AG04449 (cell line): Measurements from ENCODE around the gene IL20.

ENCODE experiments used
- CTCF ChIA-PET: fragments of 350-600 bp; formaldehyde crosslinking; extraction: SDS; loops from one replicate; lab custom pipeline; 2021; ENCODE audit warnings: antibody characterized with exemption; lab: Yijun Ruan, JAX
- POLR2A ChIA-PET: fragments of 400-600, 350-600 bp; formaldehyde crosslinking; extraction: SDS; loops from one replicate; lab custom pipeline; 2020; ENCODE audit warnings: antibody characterized with exemption, inconsistent platforms; lab: Yijun Ruan, JAX
- DNase-seq: peaks from one replicate; pipeline ENCODE4 v3.0.0-alpha.2; 2010; ENCODE audit warnings: low read depth, low spot score
- H3K4me3 ChIP-seq: 2 replicates; pipeline ENCODE4 v1.5.1; 2011; ENCODE audit warnings: low read depth, mild to moderate bottlenecking, control low read depth, low read length
- CTCF ChIP-seq: IDR thresholded peaks from one replicate; pipeline ENCODE4 v1.5.1; 2011; ENCODE audit warnings: mild to moderate bottlenecking, moderate library complexity, low read length, control low read depth, inconsistent platforms; ENCODE audit not compliant: insufficient read depth; ENCODE audit errors: missing control alignments

The IL20 gene

DNA sequence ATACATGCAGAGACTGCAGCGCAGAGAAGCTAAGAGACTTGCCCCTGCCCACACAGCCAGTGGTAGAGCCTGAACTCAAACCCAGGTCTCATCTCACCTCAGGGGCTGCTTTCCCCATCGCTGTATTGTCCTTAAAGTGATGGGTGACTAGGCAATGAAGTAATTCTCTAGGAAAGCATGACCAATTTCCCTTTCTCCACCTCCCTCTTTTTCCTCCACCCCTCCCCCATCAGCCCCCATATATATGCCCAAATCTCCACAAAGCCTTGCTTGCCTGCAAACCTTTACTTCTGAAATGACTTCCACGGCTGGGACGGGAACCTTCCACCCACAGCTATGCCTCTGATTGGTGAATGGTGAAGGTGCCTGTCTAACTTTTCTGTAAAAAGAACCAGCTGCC lies 31.8 kb downstream of the IL20 start, which contains the start of gene IL24:
IL24 (plus strand) TSS at position 269 of the 400 bp plus-strand sequence. CDS start 390 bp downstream, outside the sequence.
- DNase-seq, result no peak
- no peak for TF ChIP-seq CTCF
- CTCF ChIA-PET, result interaction anchor here (0.9 to 6.4 kb wide), 6 partner anchors 9 to 38 kb away, joined by 3 to 42 read pairs (median 4); no protein-coding TSS in a partner anchor
- POLR2A ChIA-PET, result no interaction called here
- no peak within 1 kb of the TSS for H3K4me3 ChIP-seq

DNA sequence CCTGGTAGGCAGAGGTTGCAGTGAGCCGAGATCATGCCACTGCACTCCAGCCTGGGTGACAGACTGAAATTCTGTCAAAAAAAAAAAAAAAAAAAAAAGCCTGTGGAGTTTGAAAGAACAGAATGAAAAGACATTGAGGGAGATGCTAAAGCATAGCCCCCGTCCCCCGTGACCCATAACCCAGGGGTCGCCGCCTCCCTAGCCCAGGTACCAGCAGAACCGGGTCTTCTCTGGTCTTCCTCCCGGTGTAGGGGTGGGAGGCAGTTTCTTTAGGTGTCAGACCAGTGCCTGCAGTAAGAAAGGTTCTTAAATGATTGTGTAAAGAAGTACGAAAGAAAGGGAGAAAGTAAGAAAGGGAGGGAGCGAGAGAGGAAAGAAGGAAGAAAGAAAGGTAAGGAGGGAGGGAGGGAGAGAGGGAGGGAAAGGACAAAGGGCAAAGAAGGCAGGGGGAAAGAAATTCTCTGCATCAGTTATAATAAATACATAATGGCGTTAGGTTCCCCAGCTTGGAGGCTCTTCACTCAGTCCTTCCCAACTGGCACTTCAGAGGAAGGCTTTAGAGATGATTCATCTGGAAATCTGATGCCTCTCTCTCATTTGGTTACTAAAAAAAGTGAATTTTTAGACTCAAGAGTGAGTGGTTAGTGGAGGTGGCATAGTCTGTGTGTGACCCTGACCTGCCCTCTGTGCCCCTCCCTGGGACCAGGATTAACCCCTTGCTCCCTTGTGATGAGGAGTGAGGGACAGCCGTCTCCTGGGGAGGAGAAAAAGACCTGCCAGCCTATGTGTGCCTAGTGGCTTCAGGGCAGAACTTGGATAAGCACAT lies 32.9 kb downstream of the IL20 start:
- TF ChIP-seq CTCF, result no peak
- CTCF ChIA-PET, result interaction anchor here (0.7 to 6.4 kb wide), 7 partner anchors 10 to 89 kb away, joined by 3 to 43 read pairs (median 4); partner anchors contain the start of gene IL20
- no peak for DNase-seq
- no peak overlapping the region for H3K4me3 ChIP-seq
- POLR2A ChIA-PET, result no interaction called here

DNA sequence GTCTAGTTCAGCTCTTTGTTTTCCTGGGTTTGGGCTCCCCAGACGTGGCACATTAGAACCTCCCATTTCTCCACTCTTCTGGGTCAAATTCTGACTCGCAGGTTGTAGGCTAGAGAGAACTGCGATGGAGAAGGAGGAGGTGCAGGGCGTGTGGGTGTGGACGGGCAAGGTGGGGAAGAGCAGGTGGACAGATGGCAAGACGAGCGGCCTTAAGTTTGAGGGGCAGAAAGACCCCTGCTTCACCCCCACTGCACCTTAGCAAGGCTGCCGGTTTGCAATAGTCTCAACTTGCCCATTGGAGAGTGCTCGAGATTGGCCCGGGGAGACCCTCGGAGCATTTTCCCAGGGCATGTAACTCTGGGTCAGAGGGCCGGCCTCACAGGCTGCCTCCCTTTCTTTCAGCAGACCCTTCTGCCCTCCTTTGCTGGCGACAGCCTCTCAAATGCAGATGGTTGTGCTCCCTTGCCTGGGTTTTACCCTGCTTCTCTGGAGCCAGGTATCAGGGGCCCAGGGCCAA lies 33.5 kb downstream of the IL20 start:
- H3K4me3 ChIP-seq, result no peak overlapping the region
- CTCF ChIA-PET, result interaction anchor here (0.9 to 6.4 kb wide), 5 partner anchors 10 to 172 kb away, joined by 3 to 43 read pairs (median 5); partner anchors contain the start of gene IL20
- DNase-seq, result no peak
- POLR2A ChIA-PET, result no interaction called here
- TF ChIP-seq CTCF, result no peak

- DNase-seq, result no peak
- H3K4me3 ChIP-seq, result no peak overlapping the region
- POLR2A ChIA-PET, result no interaction called here
- CTCF ChIA-PET, result interaction anchor here (0.7 to 6.4 kb wide), 7 partner anchors 9 to 173 kb away, joined by 3 to 43 read pairs (median 4); partner anchors contain the start of gene IL20
- TF ChIP-seq CTCF, result no peak
These were observed 34.3 kb downstream of the IL20 start for GRCh38 chr1:206899717-206900116.

- TF ChIP-seq CTCF, result no peak
- ChIA-PET CTCF (interaction anchor here (0.7 to 6.4 kb wide), 8 partner anchors 8 to 173 kb away, joined by 3 to 43 read pairs (median 4); partner anchors contain the start of gene IL20), POLR2A (no interaction called here)
- no peak overlapping the region for H3K4me3 ChIP-seq
- no peak for DNase-seq
These were observed 34.7 kb downstream of the IL20 start for GRCh38 chr1:206900149-206900548.

GRCh38 chr1:206901944-206902343 lies 36.5 kb downstream of the IL20 start:
- no peak for TF ChIP-seq CTCF
- no peak overlapping the region for H3K4me3 ChIP-seq
- ChIA-PET CTCF (interaction anchor here (1.3 to 5.9 kb wide), 4 partner anchors 11 to 167 kb away, joined by 3 to 43 read pairs (median 6); no protein-coding TSS in a partner anchor), POLR2A (no interaction called here)
- DNase-seq, result no peak
